ENCODE results near the gene SLCO4C1. TPM values are rescaled to one million over a fixed set of nuclear protein-coding genes. Genes with fewer than 3 reads are reported as not detected.

SLCO4C1 gene
- polyA plus RNA-seq, 1 of the 3 experiments (the other 2 are of a cell fraction) = not detected

- H4K20me1 ChIP-seq (ENCODE audit: insufficient read depth) = no peaks in the 10 kb centered on the region
- H3K9ac ChIP-seq = no peak overlapping the region
- H3K36me3 ChIP-seq (replicated peaks in 1 of 2; ENCODE audit: control insufficient read depth in 1 of 2, insufficient read depth in 2 of 2, low read length in 1 of 2) = no peaks in the 10 kb centered on the region
- no peak overlapping the region for H3K27ac ChIP-seq (ENCODE audit: low read depth in 2 of 2, low read length in 1 of 2)
- POLR2A ChIA-PET = no interaction called here
- H3F3A ChIP-seq (replicated peaks; ENCODE audit: insufficient read depth) = no peaks in the 10 kb centered on the region
- H3K4me3 ChIP-seq (ENCODE audit: low read depth in 2 of 2, low read length in 1 of 2) = no peak overlapping the region
- no peaks in the 10 kb centered on the region for H3K79me2 ChIP-seq (ENCODE audit: insufficient read depth)
- H2AFZ ChIP-seq (ENCODE audit: low read depth) = no peak overlapping the region
- WGBS (ENCODE audit: low lambda C conversion rate) = 30% methylated on average over 2 of the region's 4 CpGs
- H3K4me1 ChIP-seq (ENCODE audit: control insufficient read depth in 1 of 2, insufficient read depth in 2 of 2, low read depth in 1 of 2, low read length in 1 of 2) = no peaks in the 10 kb centered on the region
- no peak overlapping the region for H3K4me2 ChIP-seq
- H3K9me2 ChIP-seq = no peaks in the 10 kb centered on the region
- TF ChIP-seq FOXJ3 (CRISPR knock-in tag; IDR thresholded peaks at IDR 0.05) = no peak
- TF ChIP-seq, protein P1, sequence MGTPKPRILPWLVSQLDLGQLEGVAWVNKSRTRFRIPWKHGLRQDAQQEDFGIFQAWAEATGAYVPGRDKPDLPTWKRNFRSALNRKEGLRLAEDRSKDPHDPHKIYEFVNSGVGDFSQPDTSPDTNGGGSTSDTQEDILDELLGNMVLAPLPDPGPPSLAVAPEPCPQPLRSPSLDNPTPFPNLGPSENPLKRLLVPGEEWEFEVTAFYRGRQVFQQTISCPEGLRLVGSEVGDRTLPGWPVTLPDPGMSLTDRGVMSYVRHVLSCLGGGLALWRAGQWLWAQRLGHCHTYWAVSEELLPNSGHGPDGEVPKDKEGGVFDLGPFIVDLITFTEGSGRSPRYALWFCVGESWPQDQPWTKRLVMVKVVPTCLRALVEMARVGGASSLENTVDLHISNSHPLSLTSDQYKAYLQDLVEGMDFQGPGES (IDR thresholded peaks at IDR 0.05; ENCODE audit: low read depth, low read length) = no peak
- no peak for TF ChIP-seq SIN3A (IDR thresholded peaks at IDR 0.05; ENCODE audit: borderline replicate concordance, low read depth, low read length)
- no peak for TF ChIP-seq RAD21 (IDR thresholded peaks at IDR 0.05; ENCODE audit: low read length)
- TF ChIP-seq, protein P2, sequence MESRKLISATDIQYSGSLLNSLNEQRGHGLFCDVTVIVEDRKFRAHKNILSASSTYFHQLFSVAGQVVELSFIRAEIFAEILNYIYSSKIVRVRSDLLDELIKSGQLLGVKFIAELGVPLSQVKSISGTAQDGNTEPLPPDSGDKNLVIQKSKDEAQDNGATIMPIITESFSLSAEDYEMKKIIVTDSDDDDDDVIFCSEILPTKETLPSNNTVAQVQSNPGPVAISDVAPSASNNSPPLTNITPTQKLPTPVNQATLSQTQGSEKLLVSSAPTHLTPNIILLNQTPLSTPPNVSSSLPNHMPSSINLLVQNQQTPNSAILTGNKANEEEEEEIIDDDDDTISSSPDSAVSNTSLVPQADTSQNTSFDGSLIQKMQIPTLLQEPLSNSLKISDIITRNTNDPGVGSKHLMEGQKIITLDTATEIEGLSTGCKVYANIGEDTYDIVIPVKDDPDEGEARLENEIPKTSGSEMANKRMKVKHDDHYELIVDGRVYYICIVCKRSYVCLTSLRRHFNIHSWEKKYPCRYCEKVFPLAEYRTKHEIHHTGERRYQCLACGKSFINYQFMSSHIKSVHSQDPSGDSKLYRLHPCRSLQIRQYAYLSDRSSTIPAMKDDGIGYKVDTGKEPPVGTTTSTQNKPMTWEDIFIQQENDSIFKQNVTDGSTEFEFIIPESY (IDR thresholded peaks at IDR 0.05; ENCODE audit: borderline replicate concordance, low read depth) = no peak
- TF ChIP-seq TEAD4 (IDR thresholded peaks at IDR 0.05; ENCODE audit: borderline replicate concordance, insufficient read depth) = no peak
- TF ChIP-seq MXI1 (IDR thresholded peaks at IDR 0.05; ENCODE audit: low read depth, low read length) = no peak
- TF ChIP-seq PBX3 (IDR thresholded peaks at IDR 0.05) = no peak
- no peak for TF ChIP-seq TAF1 (IDR thresholded peaks at IDR 0.05; ENCODE audit: borderline replicate concordance, low read depth, low read length)
- TF ChIP-seq MEF2A (IDR thresholded peaks at IDR 0.05; ENCODE audit: borderline replicate concordance, low read depth) = no peak
- no peak for TF ChIP-seq USF1 (IDR thresholded peaks at IDR 0.05; ENCODE audit: borderline replicate concordance, low read depth)
- TF ChIP-seq EP300 (IDR thresholded peaks at IDR 0.05; ENCODE audit: borderline replicate concordance in 1 of 2, low read depth in 1 of 2, low read length in 1 of 2) = no peak
- no peak for TF ChIP-seq FOXM1 (IDR thresholded peaks at IDR 0.05; ENCODE audit: low read depth)
- TF ChIP-seq, protein P3, sequence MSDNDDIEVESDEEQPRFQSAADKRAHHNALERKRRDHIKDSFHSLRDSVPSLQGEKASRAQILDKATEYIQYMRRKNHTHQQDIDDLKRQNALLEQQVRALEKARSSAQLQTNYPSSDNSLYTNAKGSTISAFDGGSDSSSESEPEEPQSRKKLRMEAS (IDR thresholded peaks at IDR 0.05; ENCODE audit: low read depth) = no peak
- TF ChIP-seq FOSL2 (IDR thresholded peaks at IDR 0.05; ENCODE audit: borderline replicate concordance, low read depth) = no peak
- TF ChIP-seq ELF1 (IDR thresholded peaks at IDR 0.05) = no peak
- TF ChIP-seq NRF1 (IDR thresholded peaks at IDR 0.05; ENCODE audit: low read depth, low read length) = no peak
- no peak for TF ChIP-seq SMC3 (IDR thresholded peaks at IDR 0.05; ENCODE audit: low read depth, low read length)
- no peak for TF ChIP-seq EZH2phosphoT487 (IDR thresholded peaks at IDR 0.05; ENCODE audit: borderline replicate concordance, low read depth)
- H3K27me3 ChIP-seq (ENCODE audit: insufficient read depth) = no peaks in the 10 kb centered on the region
- no peak for DNase-seq
- CTCF ChIA-PET = no interaction called here
- no peaks in the 10 kb centered on the region for H3K9me3 ChIP-seq
Measured at GRCh38 chr5:102243213-102243612, 52.9 kb downstream of the SLCO4C1 start.

Measured in SK-N-SH (cell line).